ENCODE data around the gene ABHD11.
"Not testable (repeated sequence)": the region's sequence is repeated elsewhere in the genome, so short reads cannot be mapped to it uniquely, and the experiment has no call there.

The ABHD11 gene

GRCh38 chr7:73738612-73739386 lies at the start of gene ABHD11:
ABHD11 (minus strand) TSS chr7:73738802; CDS start chr7:73738770, 32 bp downstream.
- peak; percentile 97 for DNase-seq
- peak within 1 kb of the TSS; percentile 98 for H2AFZ ChIP-seq (ENCODE audit: low read depth, low read length)
- peak; percentile 80 for ATAC-seq (ENCODE audit: insufficient read depth, low read depth)

GRCh38 chr7:73787786-73788048 lies 49.1 kb upstream of the ABHD11 start:
- not testable (repeated sequence) for H3K4me3 ChIP-seq (ENCODE audit: low read depth in 1 of 2, low read length in 2 of 2); H3K27ac ChIP-seq (ENCODE audit: low read length)

More at GRCh38 chr7:73738612-73739386, at the start of gene ABHD11:
- Histone ChIP-seq H3K27me3 (ENCODE audit: insufficient read depth, low read length, poor library complexity) (no peaks in the 10 kb centered on the region), H4K20me1 (ENCODE audit: insufficient read depth, low read length) (peaks cover 20% of the 10 kb centered on the region), H3K4me1 (ENCODE audit: insufficient read depth, low read length) (peaks cover 28% of the 10 kb centered on the region), H3K4me3 (ENCODE audit: low read depth in 1 of 2, low read length in 2 of 2) (peak within 1 kb of the TSS; percentile 85 to 91), H3K9ac (ENCODE audit: low read depth, low read length) (peak within 1 kb of the TSS; percentile 75), H3K36me3 (ENCODE audit: insufficient read depth, low read length) (peaks cover 18% of the 10 kb centered on the region), H3K4me2 (ENCODE audit: insufficient read depth, low read length) (peak within 1 kb of the TSS; percentile 86), H3K9me3 (ENCODE audit: insufficient read depth, low read length, severe bottlenecking) (no peaks in the 10 kb centered on the region), H3K79me2 (ENCODE audit: insufficient read depth, low read length) (peaks cover 12% of the 10 kb centered on the region), H3K27ac (ENCODE audit: low read length) (peak within 1 kb of the TSS; percentile 84)
- TF ChIP-seq EZH2 (IDR thresholded peaks at IDR 0.05; ENCODE audit: borderline replicate concordance, low read depth, low read length, severe bottlenecking) (no peak), CTCF (IDR thresholded peaks at IDR 0.05; ENCODE audit: borderline replicate concordance, extremely low read depth, low read length, poor library complexity, severe bottlenecking) (peak; percentile 4)

GRCh38 chr7:73786588-73786987 lies 48.0 kb upstream of the ABHD11 start:
- TF ChIP-seq EZH2 (IDR thresholded peaks at IDR 0.05; ENCODE audit: borderline replicate concordance, low read depth, low read length, severe bottlenecking) (no peak), CTCF (IDR thresholded peaks at IDR 0.05; ENCODE audit: borderline replicate concordance, extremely low read depth, low read length, poor library complexity, severe bottlenecking) (no peak)
- H3K9me3 ChIP-seq (ENCODE audit: insufficient read depth, low read length, severe bottlenecking): peaks cover 10% of the 10 kb centered on the region

More at GRCh38 chr7:73787786-73788048, 49.1 kb upstream of the ABHD11 start:
- not testable (repeated sequence) for H3K4me2 ChIP-seq (ENCODE audit: insufficient read depth, low read length); H3K79me2 ChIP-seq (ENCODE audit: insufficient read depth, low read length); H4K20me1 ChIP-seq (ENCODE audit: insufficient read depth, low read length); H3K36me3 ChIP-seq (ENCODE audit: insufficient read depth, low read length); H3K4me1 ChIP-seq (ENCODE audit: insufficient read depth, low read length); DNase-seq; H3K9ac ChIP-seq (ENCODE audit: low read depth, low read length); ATAC-seq (ENCODE audit: insufficient read depth, low read depth); H3K27me3 ChIP-seq (ENCODE audit: insufficient read depth, low read length, poor library complexity); H2AFZ ChIP-seq (ENCODE audit: low read depth, low read length)
- H3K9me3 ChIP-seq (ENCODE audit: insufficient read depth, low read length, severe bottlenecking): peaks cover 10% of the 10 kb centered on the region

GRCh38 chr7:73779517-73779916 lies 40.9 kb upstream of the ABHD11 start:
- Histone ChIP-seq H3K27me3 (ENCODE audit: insufficient read depth, low read length, poor library complexity) (no peaks in the 10 kb centered on the region), H3K9ac (ENCODE audit: low read depth, low read length) (no peak overlapping the region), H3K4me3 (ENCODE audit: low read depth in 1 of 2, low read length in 2 of 2) (no peak overlapping the region), H3K27ac (ENCODE audit: low read length) (no peak overlapping the region), H3K4me1 (ENCODE audit: insufficient read depth, low read length) (no peaks in the 10 kb centered on the region), H2AFZ (ENCODE audit: low read depth, low read length) (no peak overlapping the region), H3K9me3 (ENCODE audit: insufficient read depth, low read length, severe bottlenecking) (no peaks in the 10 kb centered on the region), H4K20me1 (ENCODE audit: insufficient read depth, low read length) (no peaks in the 10 kb centered on the region), H3K36me3 (ENCODE audit: insufficient read depth, low read length) (no peaks in the 10 kb centered on the region), H3K4me2 (ENCODE audit: insufficient read depth, low read length) (no peak overlapping the region), H3K79me2 (ENCODE audit: insufficient read depth, low read length) (no peaks in the 10 kb centered on the region)
- TF ChIP-seq CTCF (IDR thresholded peaks at IDR 0.05; ENCODE audit: borderline replicate concordance, extremely low read depth, low read length, poor library complexity, severe bottlenecking): no peak
- ATAC-seq (ENCODE audit: insufficient read depth, low read depth) (no peak), DNase-seq (no peak)

More at GRCh38 chr7:73786588-73786987, 48.0 kb upstream of the ABHD11 start:
- Histone ChIP-seq H3K4me3 (ENCODE audit: low read depth in 1 of 2, low read length in 2 of 2) (no peak overlapping the region), H4K20me1 (ENCODE audit: insufficient read depth, low read length) (no peaks in the 10 kb centered on the region), H3K4me1 (ENCODE audit: insufficient read depth, low read length) (no peaks in the 10 kb centered on the region), H2AFZ (ENCODE audit: low read depth, low read length) (no peak overlapping the region), H3K9ac (ENCODE audit: low read depth, low read length) (no peak overlapping the region), H3K79me2 (ENCODE audit: insufficient read depth, low read length) (no peaks in the 10 kb centered on the region), H3K27me3 (ENCODE audit: insufficient read depth, low read length, poor library complexity) (no peaks in the 10 kb centered on the region), H3K27ac (ENCODE audit: low read length) (no peak overlapping the region), H3K4me2 (ENCODE audit: insufficient read depth, low read length) (no peak overlapping the region), H3K36me3 (ENCODE audit: insufficient read depth, low read length) (no peaks in the 10 kb centered on the region)
- no peak for ATAC-seq (ENCODE audit: insufficient read depth, low read depth)
- no peak for DNase-seq

All from DND-41 (cell line).